NCI-H524 treated with DMSO at 0.1 percent for 48 hours (cell line): ENCODE results near the gene ROR2.

Source experiments
- DNase-seq: peaks from one replicate; lab custom pipeline; 2025; lab: John Stamatoyannopoulos, UW

ROR2 gene

DNA sequence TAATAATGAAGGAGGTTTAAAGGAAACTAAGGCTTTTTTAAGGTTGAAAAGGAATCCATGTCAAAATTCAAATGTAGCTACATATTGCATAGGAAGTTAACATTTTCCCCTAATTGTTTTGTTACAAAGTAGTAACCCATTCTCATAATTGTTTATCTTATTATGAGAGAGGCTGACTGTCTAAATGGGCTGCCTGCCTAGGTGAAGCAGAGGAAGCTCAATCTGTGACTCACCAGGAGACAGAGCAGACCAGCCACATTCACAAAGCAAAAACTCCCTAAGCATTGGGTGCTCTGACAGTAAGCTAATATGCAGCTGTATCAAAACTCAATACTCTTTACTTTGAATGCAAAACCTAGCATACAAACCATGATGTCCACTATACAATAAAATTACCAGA, 208.5 kb downstream of the ROR2 start:
- DNase-seq, result no peak

DNA sequence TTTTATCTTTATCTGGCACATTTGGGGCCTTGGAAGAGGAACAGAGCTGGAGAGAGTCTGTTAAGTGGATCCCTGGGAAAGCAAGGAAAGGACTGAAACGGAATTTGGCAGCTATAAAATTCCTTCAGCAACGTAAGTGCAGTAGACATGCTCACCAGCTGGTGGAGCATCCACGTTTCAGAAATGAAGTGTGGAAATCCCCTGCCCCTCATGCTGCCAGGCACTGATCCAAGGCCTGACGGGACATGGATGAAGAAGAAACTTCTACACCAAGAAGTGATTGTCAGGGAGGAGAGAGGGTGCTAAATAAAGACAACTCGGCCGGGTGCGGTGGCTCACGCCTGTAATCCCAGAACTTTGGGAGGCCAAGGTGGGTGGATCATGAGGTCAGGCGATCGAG, 209.3 kb downstream of the ROR2 start:
- DNase-seq, result no peak

GRCh38 chr9:91736898-91737601, 213.0 kb downstream of the ROR2 start:
- DNase-seq, result peak; percentile 58

DNA sequence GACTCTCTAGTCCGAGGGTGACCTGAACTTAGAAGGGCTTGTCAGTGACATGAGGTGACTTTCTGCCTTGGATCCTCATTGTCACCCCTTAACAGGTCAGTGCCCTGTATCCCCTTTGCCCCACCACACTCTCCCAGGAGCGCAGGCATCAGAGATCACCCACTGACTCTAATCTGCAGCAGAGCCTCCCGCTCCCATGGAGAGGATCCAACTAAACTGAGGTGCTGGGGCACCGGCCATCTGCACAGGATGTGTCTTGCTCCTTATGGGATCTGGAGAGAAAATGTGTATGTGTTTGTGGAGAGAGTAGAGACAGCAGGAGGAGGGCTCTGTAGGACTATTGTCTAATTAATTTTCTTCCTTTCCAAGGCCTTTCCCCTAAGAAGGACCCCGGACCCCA, 213.7 kb downstream of the ROR2 start:
- no peak for DNase-seq

GRCh38 chr9:91735049-91735448, 215.0 kb downstream of the ROR2 start:
- no peak for DNase-seq

GRCh38 chr9:91734371-91734981, 215.6 kb downstream of the ROR2 start:
- no peak for DNase-seq

DNA sequence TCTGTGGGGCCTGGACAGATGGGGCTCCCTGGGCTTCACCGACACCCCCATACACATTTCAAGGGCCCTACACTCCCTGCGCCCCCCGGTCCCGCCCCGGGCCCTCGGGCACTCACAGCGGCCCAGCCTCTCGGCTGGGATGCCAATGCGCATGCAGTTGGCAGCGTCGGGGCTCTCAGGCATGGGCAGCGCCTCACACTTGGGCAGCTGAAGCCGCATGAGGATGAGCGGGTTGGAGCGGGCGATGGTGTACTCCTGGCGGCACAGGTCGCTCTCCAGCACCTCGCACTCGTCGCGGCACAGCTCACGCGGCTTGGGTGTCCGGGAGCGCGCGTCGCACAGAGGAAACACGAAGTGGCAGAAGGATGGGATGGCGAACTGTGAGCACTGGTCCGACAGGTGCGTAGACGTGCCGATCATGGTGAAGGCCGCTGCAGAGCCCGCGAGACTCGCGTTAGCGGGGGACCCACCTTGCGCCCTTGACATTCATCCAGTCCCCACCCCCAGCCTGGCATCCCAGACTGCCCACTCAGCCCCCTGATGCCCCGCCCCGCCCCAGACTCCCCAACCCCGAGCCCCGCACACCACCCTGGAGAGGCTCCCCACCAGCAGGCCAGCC, 216.9 kb downstream of the ROR2 start:
- no peak for DNase-seq

GRCh38 chr9:91732187-91733005, 217.6 kb downstream of the ROR2 start:
- no peak for DNase-seq

DNA sequence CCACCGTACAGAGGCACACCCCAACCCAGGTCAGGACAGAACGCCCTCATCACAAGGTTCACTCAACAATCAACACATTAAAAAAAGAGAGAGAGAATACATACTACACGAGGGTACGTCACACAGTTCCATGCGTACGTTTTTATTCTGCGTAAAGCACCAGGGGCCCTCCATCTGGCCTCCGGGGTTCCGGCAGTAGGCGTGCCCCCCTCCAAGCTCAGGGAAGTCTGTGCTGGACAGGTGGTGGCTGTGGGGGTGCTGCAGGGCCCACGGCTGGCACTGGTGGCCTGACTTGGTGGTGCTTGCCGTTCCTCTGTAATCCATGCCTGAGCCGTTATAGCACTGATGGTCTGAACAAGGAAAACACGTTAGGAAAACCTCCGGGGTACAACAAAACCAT, 219.2 kb downstream of the ROR2 start:
- no peak for DNase-seq

DNA sequence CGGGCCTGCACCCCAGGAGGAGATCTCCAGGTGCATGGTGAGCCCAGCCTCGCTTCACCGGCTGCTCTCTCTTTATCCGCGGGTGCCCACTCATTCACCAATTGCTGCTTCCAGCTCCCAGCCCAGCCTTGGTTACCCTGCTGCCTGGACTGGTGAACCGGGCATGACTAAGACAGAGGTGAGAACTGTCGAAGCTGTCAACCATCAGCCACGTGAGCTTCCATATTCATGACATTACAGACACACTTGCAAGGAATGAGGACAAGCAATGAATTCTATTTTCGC, 220.5 kb downstream of the ROR2 start:
- DNase-seq, result no peak

DNA sequence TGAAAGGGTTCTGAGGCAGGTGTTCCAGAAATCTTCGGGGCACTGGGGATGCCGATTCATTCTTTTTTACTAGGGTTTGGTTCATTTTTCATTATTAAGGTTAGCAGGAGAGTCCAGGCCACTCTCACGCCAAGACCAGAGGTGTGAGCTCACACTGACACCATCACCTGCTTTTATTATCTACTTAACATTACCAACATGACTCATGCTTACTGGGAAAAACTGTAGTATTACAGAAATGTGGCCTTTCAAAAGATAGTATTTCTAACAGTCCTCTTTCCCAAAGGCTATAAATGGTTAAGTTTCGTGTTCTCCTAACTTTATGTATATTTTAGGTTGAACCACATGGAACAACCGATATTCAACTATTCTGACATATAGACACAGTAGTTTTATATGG, 222.1 kb downstream of the ROR2 start:
- DNase-seq, result no peak

DNA sequence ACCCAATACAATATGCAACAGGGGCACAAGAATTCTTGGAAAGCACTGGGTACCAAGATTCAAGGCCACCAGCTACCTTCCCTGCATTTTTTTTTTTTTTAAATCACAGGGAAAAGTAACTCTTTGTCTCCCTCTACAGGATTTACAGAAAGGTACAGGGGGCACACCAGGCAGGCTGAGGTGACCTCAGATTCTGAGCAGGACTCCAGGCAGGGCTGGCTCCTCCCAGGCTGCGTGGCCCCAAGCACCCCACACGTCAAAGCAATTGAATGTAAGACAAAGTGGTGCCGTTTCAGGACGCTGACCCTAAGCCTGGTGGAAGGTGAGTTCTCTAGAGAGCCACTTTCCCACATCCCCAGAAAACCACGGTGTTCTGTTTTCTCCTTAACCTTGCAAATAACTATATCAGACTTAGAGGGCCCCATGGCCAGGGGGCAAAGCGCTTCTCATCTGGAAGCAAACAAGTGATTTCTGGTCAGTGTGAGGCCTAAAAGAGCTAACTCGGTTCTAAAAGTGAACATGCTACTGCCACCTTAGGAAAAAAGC, 222.6 kb downstream of the ROR2 start:
- DNase-seq, result no peak

- DNase-seq, result no peak
Observed at GRCh38 chr9:91726406-91727100, 223.5 kb downstream of the ROR2 start.

GRCh38 chr9:91725651-91726050, 224.4 kb downstream of the ROR2 start:
- DNase-seq, result no peak

DNA sequence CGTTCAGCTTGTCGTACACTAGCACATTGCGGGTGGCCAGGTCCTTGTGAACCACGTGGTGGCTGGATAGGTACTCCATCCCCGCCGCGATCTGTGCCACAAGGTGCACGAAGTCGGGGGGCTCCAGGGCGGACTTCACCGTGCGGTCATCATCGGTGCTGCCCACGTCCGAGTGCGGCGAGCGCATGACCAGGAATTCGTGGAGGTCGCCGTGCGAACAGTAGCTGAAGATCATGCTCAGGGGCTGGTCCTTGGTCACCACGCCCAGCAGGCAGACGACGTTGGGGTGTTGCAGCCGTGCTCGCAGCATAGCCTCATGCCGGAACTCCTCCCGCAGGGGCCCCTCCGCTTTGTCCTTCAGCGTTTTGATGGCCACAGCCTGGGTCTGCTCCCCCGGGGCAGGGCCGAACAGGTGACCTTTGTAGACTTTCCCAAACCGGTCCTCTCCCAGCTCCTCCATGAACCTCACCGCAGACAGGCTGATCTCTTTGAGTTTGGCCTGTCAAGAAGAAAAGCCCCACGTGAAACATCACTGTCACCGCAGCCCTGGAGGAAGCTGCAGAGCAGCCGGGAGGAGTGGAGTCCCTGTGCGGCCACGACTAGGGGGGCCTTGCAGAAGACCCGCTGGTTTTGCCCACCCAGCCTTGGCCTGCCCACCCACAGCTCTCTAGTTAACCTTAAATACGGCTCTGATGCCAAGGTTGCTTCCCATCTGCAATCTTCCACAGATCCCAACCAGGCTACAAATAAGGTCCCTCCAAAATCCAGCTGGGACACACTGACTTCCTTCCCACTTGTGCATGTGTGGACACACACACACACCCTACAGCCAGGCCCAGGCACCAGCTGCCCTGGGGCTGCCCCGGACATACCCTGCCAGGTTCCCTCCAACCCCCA, 225.2 kb downstream of the ROR2 start:
- no peak for DNase-seq

GRCh38 chr9:91724068-91724440, 226.0 kb downstream of the ROR2 start:
- DNase-seq, result no peak

- no peak for DNase-seq
Observed at GRCh38 chr9:91723420-91724067, 226.5 kb downstream of the ROR2 start.

- DNase-seq, result no peak
Observed at GRCh38 chr9:91720751-91721705, 229.0 kb downstream of the ROR2 start.

- DNase-seq, result no peak
Observed at GRCh38 chr9:91720313-91720712, 229.7 kb downstream of the ROR2 start.
